CD4-positive, alpha-beta T cell treated with Interleukin-15 for 1 hour (primary cell): ENCODE data around the gene EVI2B.
"Not testable (repeated sequence)": the region's sequence is repeated elsewhere in the genome, so short reads cannot be mapped to it uniquely, and the experiment has no call there.

Experiments used
- DNase-seq: peaks from one replicate; pipeline ENCODE4 v3.0.0-alpha.2; 2020

EVI2B gene

GRCh38 chr17:31313982-31314781 lies at the start of gene EVI2B:
Gene EVI2B, minus strand, starts transcription at chr17:31314054. Its CDS starts 8,445 bp downstream, at chr17:31305609.
- no peak for DNase-seq

- no peak for DNase-seq
Observed at GRCh38 chr17:31357839-31358394, 44.1 kb upstream of the EVI2B start.

GRCh38 chr17:31357091-31357490 lies 43.2 kb upstream of the EVI2B start:
- DNase-seq: no peak

GRCh38 chr17:31355935-31356334 lies 42.1 kb upstream of the EVI2B start:
- DNase-seq: no peak

- no peak for DNase-seq
Observed at GRCh38 chr17:31349454-31349853, 35.6 kb upstream of the EVI2B start.

GRCh38 chr17:31345191-31345747 lies 31.4 kb upstream of the EVI2B start:
- not testable (repeated sequence) for DNase-seq

GRCh38 chr17:31339906-31340661 lies 26.2 kb upstream of the EVI2B start:
- no peak for DNase-seq

- no peak for DNase-seq
Observed at GRCh38 chr17:31329221-31329620, 15.4 kb upstream of the EVI2B start.

GRCh38 chr17:31328160-31328535 lies 14.3 kb upstream of the EVI2B start:
- DNase-seq: no peak

- no peak for DNase-seq
Observed at GRCh38 chr17:31327534-31328159, 13.8 kb upstream of the EVI2B start.

GRCh38 chr17:31323551-31323950 lies 9.7 kb upstream of the EVI2B start:
- DNase-seq: no peak

GRCh38 chr17:31321966-31322365 lies 8.1 kb upstream of the EVI2B start:
- DNase-seq: peak; percentile 46

GRCh38 chr17:31321481-31321880 lies 7.6 kb upstream of the EVI2B start, which contains the start of gene EVI2A:
Gene EVI2A, minus strand, starts transcription at chr17:31321622. Its CDS starts 2,609 bp downstream, at chr17:31319013.
- DNase-seq: peak; percentile 89

GRCh38 chr17:31320791-31321190 lies 6.9 kb upstream of the EVI2B start:
- no peak for DNase-seq

GRCh38 chr17:31320241-31320640 lies 6.4 kb upstream of the EVI2B start:
- no peak for DNase-seq

- no peak for DNase-seq
Observed at GRCh38 chr17:31318851-31319661, 5.2 kb upstream of the EVI2B start.

- peak; percentile 77 for DNase-seq
Observed at GRCh38 chr17:31318298-31318801, 4.5 kb upstream of the EVI2B start.

GRCh38 chr17:31314782-31315100 lies 887 bp upstream of the EVI2B start:
- no peak for DNase-seq

- peak; percentile 61 for DNase-seq
Observed at GRCh38 chr17:31312223-31312622, 1.6 kb downstream of the EVI2B start.

- no peak for DNase-seq
Observed at GRCh38 chr17:31311526-31311925, 2.3 kb downstream of the EVI2B start.

- peak; percentile 24 for DNase-seq
Observed at GRCh38 chr17:31310886-31311285, 3.0 kb downstream of the EVI2B start.

GRCh38 chr17:31310260-31310659 lies 3.6 kb downstream of the EVI2B start:
- peak; percentile 81 for DNase-seq
